Coronary artery (tissue), 2 donors: ENCODE measurements around the gene HIC1.

ENCODE experiments used
- DNase-seq: peaks from one replicate; pipeline ENCODE4 v3.0.0-alpha.2; 2017; ENCODE audit warnings: low spot score
- H3K27ac ChIP-seq, 2 donors: fragments of 200-600 bp; sonication (generic); one replicate each; pipeline ENCODE4 v1.5.1; 2016 to 2019
- H3K4me3 ChIP-seq: fragments of 200-600 bp; sonication (generic); 2 replicates; pipeline ENCODE4 v1.5.1; 2016; ENCODE audit warnings: mild to moderate bottlenecking, moderate library complexity
- TF ChIP-seq, protein P1 (sequence below): fragments of 200-600 bp; sonication (generic); IDR thresholded peaks from one replicate; pipeline ENCODE4 v1.5.1; 2019; ENCODE audit warnings: antibody characterized with exemption

Gene HIC1

DNA sequence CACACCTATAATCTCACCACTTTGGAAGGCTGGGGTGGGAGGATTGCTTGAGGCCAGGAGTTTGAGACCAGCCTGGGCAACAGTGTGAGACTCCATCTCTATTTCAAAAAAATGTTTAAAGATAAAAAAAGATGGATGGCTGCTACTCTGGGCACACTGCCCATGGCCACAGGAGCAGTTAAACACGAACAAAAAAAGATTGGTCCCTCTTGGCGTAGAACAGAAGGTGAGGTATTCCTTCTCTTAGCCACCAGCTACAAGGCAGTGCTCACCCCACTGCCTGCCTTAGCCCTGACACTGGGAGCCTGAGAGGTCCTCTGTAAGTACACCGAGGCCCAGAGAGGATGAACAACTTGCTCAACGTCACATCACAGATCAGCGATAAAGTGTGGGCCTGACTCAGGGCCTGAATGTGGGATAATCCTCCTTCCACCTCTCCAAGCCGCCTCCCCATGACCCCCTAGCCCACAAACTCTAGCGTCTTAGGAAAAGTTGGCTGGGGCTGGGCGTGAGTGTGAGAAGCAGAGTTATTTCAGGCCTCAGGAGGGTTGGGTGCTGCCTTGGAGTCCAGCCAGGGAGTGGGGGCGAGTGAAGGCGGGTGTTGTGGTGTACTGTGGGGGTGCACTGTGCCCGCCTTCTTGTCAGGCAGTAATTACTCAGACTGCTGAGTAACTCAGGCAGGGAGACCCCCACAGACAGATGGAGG, 27.2 kb upstream of the HIC1 start:
- TF ChIP-seq, protein P1, sequence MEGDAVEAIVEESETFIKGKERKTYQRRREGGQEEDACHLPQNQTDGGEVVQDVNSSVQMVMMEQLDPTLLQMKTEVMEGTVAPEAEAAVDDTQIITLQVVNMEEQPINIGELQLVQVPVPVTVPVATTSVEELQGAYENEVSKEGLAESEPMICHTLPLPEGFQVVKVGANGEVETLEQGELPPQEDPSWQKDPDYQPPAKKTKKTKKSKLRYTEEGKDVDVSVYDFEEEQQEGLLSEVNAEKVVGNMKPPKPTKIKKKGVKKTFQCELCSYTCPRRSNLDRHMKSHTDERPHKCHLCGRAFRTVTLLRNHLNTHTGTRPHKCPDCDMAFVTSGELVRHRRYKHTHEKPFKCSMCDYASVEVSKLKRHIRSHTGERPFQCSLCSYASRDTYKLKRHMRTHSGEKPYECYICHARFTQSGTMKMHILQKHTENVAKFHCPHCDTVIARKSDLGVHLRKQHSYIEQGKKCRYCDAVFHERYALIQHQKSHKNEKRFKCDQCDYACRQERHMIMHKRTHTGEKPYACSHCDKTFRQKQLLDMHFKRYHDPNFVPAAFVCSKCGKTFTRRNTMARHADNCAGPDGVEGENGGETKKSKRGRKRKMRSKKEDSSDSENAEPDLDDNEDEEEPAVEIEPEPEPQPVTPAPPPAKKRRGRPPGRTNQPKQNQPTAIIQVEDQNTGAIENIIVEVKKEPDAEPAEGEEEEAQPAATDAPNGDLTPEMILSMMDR, result no peak
- no peak overlapping the region for H3K4me3 ChIP-seq
- H3K27ac ChIP-seq, result no peak overlapping the region
- no peak for DNase-seq

DNA sequence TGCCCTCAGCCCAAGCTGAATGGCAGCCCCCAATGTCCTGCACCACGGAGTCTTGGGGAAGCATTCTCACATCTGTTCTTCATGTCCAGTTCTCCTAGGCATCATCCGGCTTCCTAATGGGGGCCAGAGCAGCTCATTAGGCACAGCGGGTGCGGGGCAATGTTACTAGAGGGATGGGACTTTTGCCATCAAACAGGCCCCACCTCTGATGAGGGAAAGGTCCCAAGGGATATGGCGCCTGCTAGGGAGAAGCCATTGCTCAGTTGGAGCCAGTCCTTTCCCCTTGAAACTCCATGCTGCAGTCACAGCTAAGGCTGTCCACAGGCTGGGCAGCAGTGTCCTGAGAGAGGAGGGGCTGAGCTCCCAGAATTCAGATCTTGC, 26.7 kb upstream of the HIC1 start:
- Histone ChIP-seq H3K27ac (no peak overlapping the region), H3K4me3 (no peak overlapping the region)
- no peak for DNase-seq
- TF ChIP-seq, protein P1, result no peak

DNA sequence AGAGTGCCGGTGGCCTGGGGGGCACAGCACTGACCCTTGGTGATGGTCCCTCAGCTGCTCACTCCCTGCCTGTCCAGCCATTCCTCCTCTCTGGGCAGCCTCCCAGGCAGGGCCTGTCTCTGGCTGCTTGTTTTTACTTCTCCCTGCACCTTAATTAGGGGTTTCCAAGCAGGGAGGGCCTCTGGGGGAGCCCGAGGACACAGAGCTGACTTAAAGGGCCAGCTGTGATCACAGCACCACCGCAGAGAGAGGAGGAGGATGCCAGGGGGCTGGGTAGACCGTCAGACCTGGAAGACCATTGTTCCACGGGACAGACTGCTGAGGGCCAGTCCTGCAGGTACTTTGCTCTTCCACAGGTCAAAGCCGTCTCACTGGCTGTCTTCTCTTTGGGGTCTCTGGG, 26.2 kb upstream of the HIC1 start:
- no peak for DNase-seq
- Histone ChIP-seq H3K27ac (no peak overlapping the region), H3K4me3 (no peak overlapping the region)
- TF ChIP-seq, protein P1, result no peak

DNA sequence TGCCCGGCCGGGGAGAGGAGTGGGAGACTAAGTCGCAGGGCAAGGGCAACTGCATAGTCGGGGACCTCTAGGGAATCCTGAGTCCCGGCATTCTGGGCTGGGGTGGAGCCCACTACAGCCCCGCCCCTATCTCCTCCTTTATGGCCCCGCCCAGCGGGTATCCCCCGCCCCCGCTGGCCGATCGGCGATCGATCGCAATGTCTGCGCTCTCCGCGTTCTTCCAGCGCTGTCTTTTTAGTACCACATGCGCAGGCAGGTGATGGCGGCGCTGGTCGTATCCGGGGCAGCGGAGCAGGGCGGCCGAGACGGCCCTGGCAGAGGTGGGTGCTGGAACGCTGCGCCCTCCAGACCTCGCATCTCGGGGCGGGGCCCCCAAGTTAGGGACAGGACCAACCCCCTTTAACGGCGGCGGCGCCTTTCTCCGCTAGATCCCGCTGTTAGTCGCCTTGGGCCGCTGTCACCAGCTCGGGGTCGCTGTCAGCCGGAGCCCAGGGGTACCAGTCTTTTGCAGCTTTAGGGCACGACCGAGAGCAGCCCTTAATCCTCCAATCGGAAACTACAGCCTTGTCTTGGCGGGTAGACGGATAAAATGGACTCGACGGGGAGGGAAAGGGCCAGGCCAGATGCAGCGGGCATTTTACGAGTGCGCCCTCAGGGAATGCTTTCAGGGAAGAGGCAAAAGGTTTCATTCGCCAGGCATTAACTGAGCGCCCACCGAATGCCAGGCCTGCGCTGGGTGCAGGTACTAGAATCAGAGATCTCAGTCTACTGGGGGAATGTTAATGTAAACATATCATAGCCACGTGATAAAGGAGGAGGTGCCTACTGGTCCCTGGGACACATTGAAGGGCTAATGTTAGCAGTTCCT, 24.8 kb upstream of the HIC1 start, which contains the start of gene DPH1:
Gene DPH1 (plus strand): TSS at position 243 of the 868 bp plus-strand sequence. CDS start 17 bp downstream, at position 260.
- DNase-seq, result no peak
- H3K4me3 ChIP-seq, result peak within 1 kb of the TSS; percentile 93
- peak within 1 kb of the TSS; percentile 11 to 63 for H3K27ac ChIP-seq
- TF ChIP-seq, protein P1, result no peak

DNA sequence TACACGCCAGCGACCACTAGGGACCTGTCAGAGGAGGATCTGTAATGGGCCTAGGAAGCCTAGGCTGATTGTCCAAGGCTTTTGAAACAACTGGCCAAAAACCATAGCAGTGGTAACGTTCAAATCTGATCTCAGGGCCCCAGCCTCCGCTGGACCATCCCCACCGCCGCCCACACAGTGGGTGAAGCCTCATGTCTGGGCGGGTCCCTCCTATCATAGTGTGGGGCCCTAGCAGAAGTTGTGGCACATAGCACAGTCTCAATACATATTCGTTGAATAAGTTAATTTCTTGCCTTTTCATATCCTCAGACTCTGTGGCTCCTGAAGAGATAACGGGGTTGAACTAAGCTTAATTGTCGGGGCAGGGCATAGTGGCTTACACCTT, 24.1 kb upstream of the HIC1 start:
- DNase-seq, result no peak
- Histone ChIP-seq H3K27ac (peak overlapping the region in 1 of 2 donors; percentile 63), H3K4me3 (peak overlapping the region; percentile 93)
- TF ChIP-seq, protein P1, result no peak

DNA sequence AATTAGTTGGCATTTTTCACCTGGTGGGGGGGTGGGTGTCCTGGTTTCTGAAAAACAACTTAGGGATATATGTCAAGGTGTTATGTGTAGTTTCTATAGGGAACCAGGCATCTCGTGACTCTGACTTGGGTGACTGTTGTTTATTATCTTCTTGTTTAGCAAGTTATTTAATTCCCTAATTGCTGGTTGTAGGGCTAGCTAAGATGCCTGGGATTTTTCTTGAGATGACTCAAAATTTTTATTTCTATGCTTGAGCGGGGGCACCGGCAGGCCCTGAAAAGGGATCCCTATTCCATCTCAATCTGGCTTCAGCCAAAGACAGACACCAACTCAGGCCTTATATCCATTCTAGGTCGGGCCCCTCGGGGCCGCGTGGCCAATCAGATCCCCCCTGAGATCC, 21.8 kb upstream of the HIC1 start:
- Histone ChIP-seq H3K4me3 (no peak overlapping the region), H3K27ac (no peak overlapping the region)
- DNase-seq, result no peak
- TF ChIP-seq, protein P1, result no peak
